Stimulated activated naive CD8-positive, alpha-beta T cell treated with anti-CD3 and anti-CD28 coated beads, Interleukin-15, Interleukin-2, amounts not matched to agents 100 ng/mL and 50 ng/mL, for 24 hours (primary cell): ENCODE data around the gene RAB1B.
A peak's percentile ranks its signal among the peaks of the same experiment; 100 is the strongest.

Source experiments
- H3K27ac Mint-ChIP-seq: one replicate; pipeline ENCODE4 v1.8.0; 2021; ENCODE audit warnings: mild to moderate bottlenecking, mixed read lengths
- H3K27me3 Mint-ChIP-seq: one replicate; pipeline ENCODE4 v1.8.0; 2021; ENCODE audit warnings: mixed read lengths
- H3K36me3 Mint-ChIP-seq: one replicate; pipeline ENCODE4 v1.8.0; 2021; ENCODE audit warnings: low read depth, mixed read lengths
- H3K4me1 Mint-ChIP-seq: one replicate; pipeline ENCODE4 v1.8.0; 2021; ENCODE audit warnings: low read depth, mixed read lengths
- H3K4me3 Mint-ChIP-seq: one replicate; pipeline ENCODE4 v1.8.0; 2021; ENCODE audit warnings: mild to moderate bottlenecking, mixed read lengths
- H3K9me3 Mint-ChIP-seq: one replicate; pipeline ENCODE4 v1.8.0; 2021; ENCODE audit warnings: mixed read lengths

RAB1B gene

GRCh38 chr11:66322732-66323427 is 54.4 kb downstream of the RAB1B start:
- Mint-ChIP-seq H3K9me3 (no peaks in the 10 kb centered on the region), H3K4me3 (no peak overlapping the region), H3K36me3 (no peaks in the 10 kb centered on the region), H3K27ac (no peak overlapping the region), H3K27me3 (no peaks in the 10 kb centered on the region), H3K4me1 (peaks cover 50% of the 10 kb centered on the region)

GRCh38 chr11:66323684-66324083 is 55.2 kb downstream of the RAB1B start:
- Mint-ChIP-seq H3K36me3 (no peaks in the 10 kb centered on the region), H3K9me3 (no peaks in the 10 kb centered on the region), H3K27ac (no peak overlapping the region), H3K27me3 (no peaks in the 10 kb centered on the region), H3K4me3 (no peak overlapping the region), H3K4me1 (peaks cover 50% of the 10 kb centered on the region)

- peaks cover 50% of the 10 kb centered on the region for H3K4me1 Mint-ChIP-seq
Observed at GRCh38 chr11:66324664-66325063, 56.2 kb downstream of the RAB1B start.

GRCh38 chr11:66325263-66325671 is 56.8 kb downstream of the RAB1B start:
- Mint-ChIP-seq H3K27ac (no peak overlapping the region), H3K27me3 (no peaks in the 10 kb centered on the region), H3K36me3 (no peaks in the 10 kb centered on the region), H3K4me1 (peaks cover 46% of the 10 kb centered on the region), H3K4me3 (no peak overlapping the region), H3K9me3 (no peaks in the 10 kb centered on the region)

More at GRCh38 chr11:66324664-66325063, 56.2 kb downstream of the RAB1B start:
- Mint-ChIP-seq H3K9me3 (no peaks in the 10 kb centered on the region), H3K27me3 (no peaks in the 10 kb centered on the region), H3K36me3 (no peaks in the 10 kb centered on the region), H3K4me3 (no peak overlapping the region), H3K27ac (no peak overlapping the region)

GRCh38 chr11:66326261-66327111 is 58.0 kb downstream of the RAB1B start:
- H3K9me3 Mint-ChIP-seq = no peaks in the 10 kb centered on the region
- no peaks in the 10 kb centered on the region for H3K27me3 Mint-ChIP-seq
- no peaks in the 10 kb centered on the region for H3K36me3 Mint-ChIP-seq
- no peak overlapping the region for H3K4me3 Mint-ChIP-seq
- H3K27ac Mint-ChIP-seq = peak overlapping the region; percentile 13
- H3K4me1 Mint-ChIP-seq = peaks cover 46% of the 10 kb centered on the region
